Kasumi-1 (cell line): ENCODE results near the gene PTGES2.
"Not testable (repeated sequence)": the region's sequence is repeated elsewhere in the genome, so short reads cannot be mapped to it uniquely, and the experiment has no call there.

ENCODE experiments used
- DNase-seq, 2 experiments: peaks; one replicate each; lab custom pipeline; 2025; lab: John Stamatoyannopoulos, UW

Gene PTGES2

GRCh38 chr9:128136816-128137793 is 9.6 kb upstream of the PTGES2 start:
- DNase-seq = no peak

DNA sequence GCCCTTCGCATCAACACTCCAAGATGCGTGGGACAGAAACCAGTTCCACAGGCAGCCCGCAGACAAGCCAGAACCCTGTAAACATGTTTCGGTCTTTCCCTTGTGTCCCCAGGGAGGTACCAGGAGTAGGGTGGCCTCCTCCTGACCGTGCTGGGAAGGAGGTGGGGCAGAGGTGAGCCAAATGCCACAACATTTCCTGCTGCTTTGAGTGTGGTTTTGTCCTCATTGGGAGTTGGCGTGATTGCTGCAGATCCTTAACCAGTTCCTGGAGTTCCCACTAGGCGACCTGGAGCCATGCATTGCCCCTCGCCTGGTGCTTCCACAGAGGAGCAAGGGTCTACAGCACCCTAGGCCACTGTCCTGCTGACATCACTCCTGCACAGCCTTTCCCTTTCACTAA is 8.0 kb upstream of the PTGES2 start:
- not testable (repeated sequence) for DNase-seq

DNA sequence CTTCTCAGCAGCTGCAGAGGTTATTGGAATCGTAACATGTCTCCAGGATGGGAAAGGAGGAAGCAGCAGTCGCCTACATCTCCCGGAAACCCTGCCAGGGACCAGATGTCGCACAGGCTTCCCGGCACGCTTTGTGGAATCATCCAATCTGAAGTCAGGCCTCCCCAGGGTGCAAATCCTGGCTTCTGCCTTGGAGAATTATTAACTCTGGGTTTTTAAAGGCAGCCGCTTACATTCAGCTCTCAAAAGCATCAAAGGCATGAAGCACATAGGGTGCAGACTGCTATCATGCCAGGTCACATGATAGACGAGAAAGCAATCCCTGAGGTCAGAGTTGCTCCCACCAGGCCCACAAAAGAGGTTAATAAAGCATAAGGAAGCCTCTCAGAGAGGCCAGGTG is 4.6 kb upstream of the PTGES2 start:
- DNase-seq = not testable (repeated sequence)

DNA sequence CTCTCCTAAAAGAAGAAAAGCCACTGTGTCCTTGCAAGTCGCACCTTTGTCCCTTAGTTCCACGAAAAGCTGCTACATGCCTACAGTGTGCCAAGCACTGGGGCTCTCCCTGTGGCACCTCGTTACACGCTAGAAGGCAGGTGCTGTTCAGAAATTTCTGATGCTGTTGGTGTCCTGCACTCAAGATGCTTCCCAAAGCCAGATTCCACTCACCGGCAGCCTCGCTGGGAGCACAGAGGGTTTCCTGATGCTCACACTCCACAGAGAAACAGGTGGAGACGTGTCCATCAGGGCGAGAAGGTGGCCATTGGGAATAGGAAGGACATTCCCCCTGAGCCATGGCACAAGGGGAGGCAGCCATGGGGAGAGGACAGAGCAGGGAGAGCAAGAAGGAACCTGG is 3.8 kb upstream of the PTGES2 start:
- not testable (repeated sequence) for DNase-seq

DNA sequence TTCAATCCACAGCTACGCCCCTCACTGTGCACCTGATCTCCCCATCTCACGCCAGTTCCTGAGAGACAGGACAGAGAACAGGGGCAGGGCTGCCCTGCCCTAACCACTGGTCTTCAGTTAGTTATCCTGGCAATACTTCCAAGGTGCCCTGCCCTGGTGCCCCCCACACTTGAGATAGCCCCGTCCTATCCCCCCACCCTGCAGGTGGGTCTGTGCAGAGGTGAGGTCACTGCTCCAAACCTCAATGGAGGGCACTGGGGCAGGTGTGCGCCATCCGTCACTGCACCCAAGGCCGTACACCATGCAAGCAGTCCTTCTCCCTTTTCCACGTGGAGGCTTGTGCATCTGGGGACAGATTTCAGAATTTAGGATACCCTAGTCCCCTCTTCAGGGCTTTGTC is 3.1 kb upstream of the PTGES2 start:
- DNase-seq = not testable (repeated sequence)

DNA sequence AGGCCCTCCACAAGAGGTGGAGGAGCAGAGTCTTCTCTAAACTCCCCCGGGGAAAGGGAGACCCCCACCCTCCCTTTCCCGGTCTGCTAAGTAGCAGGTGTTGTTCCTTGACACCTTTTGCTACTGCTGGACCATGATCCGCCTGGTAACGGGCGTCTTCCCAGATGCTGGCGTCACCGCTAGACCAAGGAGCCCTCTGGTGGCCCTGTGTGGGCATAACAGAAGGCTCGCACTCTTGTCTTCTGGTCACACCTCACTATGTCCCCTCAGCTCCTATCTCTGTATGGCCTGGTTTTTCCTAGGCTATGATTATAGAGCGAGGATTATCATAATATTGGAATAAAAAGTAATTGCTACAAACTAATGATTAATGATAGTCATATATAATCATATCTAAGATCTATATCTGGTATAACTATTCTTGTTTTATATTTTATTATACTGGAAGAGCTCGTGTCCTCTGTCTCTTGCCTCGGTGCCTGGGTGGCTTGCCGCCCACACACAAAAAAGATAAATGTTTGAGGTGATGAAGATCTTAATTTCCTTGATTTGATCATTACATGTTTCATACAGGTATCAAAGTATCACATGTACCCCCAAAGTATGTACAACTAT is 2.6 kb upstream of the PTGES2 start:
- DNase-seq = not testable (repeated sequence)

DNA sequence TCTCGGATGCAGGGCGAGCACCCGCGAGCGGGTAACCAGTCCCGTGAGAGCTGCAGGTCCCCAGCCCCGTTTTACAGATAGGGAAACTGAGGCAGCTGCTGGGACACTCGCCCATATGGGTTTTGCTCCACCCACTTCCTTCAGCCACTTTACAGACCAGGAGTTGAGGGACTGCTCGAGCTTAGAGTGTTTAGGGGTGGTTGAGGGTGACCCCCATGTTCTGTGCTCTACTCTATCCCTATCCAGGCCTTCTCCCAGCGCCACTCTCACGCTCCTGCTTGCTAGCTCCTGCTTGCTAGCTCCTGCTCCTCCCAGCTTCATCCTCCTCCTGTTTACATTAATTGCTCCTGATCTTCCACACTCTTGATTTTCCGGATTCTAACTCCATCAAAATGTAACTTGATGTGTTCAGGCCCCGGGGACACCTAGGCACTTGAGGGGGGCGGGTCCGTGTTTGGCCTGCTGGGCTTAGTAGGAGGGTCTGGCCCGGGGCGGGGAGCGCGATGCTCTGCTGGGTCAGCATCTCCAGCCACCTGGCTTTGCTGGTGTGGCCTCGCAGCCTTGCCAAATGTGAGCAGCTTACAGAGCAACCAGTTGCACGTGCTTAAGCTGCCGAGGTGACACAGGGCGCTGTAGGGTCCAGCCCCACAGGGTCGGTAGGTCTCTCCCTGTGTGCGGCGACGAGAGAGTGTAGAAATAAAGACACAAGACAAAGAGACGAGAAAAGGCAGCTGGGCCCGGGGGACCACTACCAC is 1.5 kb upstream of the PTGES2 start:
- DNase-seq = no peak

GRCh38 chr9:128127990-128128835 is 684 bp upstream of the PTGES2 start:
- DNase-seq = peak; percentile 76 to 86

- no peak for DNase-seq
These were observed 1.8 kb downstream of the PTGES2 start for GRCh38 chr9:128125580-128126354.

DNA sequence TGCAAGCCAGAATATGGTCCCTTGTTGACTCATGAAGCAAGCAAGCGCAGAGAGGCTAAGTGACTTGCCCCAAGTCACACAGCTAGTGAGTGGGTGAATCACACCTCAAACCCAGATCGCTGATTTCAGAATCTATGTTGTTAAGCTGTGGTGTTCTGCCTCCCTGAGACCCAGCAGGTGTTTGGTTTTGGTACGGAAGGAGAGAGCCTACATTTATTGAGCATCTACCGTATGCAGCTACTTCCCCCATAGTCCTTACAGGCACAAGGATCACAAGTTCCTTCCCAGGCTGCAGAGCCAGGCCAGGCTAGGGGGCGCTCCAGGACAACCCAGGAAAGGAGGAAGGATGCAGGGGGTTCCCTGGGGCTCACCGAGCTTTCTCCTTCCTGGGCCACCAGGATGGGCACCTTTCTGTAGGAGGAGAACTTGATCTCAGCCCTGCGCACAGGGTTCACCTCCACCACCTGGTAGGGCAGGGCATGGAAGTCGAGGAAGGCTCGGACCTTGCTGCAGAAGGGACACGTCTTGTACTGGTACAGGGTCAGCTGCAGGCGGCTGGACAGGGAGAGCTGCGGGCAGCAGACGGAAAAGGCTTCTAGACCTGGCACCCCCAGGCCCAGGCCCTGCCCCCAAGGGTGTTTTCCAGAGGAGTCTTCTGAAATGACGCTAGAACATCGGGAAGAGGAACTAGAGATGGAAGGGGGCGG is 2.5 kb downstream of the PTGES2 start:
- peak; percentile 70 to 78 for DNase-seq

GRCh38 chr9:128124451-128124850 is 3.1 kb downstream of the PTGES2 start:
- DNase-seq = no peak

DNA sequence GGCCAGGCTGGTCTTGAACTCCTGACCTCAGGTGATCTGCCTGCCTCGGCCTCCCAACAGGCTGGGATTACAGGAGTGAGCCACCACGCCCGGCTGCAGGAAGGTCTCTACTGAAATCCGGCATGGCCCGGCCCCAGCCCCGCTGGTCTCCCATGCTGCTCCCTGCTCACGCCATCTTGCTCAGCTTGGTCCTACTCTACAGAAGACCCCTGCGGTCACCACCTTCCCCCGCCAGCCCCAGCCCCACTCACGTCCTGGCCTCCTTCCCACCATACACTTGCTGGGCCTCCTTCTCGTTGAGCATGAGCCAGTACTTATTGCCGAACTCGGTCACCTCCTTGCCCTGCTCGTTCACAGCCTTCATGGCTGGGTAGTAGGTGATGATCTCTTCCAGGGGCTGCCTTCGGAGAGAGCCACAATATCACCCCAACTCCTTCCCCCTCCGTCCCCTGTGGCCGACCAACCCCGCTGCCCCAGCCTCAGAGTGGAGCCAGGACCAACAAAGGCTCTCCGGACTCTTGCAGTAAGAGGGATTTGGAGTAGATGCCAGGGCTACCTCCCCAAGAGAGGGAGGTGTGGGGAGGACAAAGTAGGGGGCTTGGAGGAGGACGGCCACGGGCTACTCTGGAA is 4.0 kb downstream of the PTGES2 start:
- no peak for DNase-seq

- no peak for DNase-seq
These were observed 4.7 kb downstream of the PTGES2 start for GRCh38 chr9:128122809-128123175.

DNA sequence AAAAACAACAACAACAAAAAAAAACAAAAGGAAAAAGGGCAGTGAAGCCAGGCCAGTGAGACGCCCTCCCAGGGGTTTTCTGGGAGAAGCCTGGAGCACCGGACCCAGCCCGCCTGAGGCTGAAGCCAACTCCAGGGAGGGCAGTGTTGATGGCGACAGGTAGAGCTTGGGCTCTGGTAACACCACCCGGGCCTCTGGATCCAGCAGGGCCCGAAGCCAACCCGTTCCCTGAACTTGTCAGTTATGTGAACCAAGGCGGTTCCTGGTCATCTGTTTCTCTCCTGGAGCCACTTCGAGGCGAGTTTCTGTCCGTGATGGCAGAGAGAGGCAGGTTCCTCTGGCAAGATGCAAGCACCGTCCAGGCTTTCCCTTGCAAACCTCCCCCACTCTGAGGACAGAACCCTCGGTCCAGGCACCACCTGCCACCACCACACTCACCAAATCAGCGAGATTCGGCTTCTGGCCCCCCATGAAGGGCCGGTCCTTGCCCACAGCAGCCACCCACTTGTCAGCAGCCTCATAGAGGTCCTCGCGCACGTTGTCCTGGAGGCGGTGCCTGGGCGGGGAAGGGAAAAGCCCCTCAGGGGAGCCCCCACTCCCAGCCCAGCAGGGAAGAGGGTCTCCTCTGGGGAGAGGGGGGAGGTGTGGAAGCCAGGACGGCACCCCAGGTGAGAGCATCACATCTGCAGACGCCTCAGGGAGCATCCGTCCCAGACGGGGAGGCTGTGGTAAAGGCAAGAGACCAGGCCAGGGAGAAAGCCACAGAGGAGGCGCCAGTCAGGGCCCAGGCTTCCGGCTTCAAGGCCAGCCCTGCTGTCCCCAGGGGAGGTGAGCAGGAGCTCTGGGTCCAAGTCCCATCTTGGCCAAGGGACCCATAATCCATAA is 5.4 kb downstream of the PTGES2 start:
- DNase-seq = no peak

DNA sequence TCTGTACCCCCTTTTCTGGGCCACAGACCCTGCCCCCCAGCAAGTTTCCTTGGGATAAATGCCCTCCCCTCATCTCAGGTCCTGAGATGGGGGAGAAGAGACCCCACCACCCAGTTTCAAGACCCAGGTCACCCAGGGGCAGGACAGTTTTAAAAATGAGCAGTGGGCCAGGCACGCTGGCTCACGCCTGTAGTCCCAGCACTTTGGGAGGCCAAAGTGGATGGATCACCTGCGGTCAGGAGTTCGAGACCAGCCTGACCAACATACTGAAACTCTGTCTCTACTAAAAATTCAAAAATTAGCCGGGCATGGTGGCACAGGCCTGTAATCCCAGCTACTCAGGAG is 6.1 kb downstream of the PTGES2 start:
- no peak for DNase-seq

- DNase-seq = no peak
These were observed 6.6 kb downstream of the PTGES2 start for GRCh38 chr9:128120741-128121465.

DNA sequence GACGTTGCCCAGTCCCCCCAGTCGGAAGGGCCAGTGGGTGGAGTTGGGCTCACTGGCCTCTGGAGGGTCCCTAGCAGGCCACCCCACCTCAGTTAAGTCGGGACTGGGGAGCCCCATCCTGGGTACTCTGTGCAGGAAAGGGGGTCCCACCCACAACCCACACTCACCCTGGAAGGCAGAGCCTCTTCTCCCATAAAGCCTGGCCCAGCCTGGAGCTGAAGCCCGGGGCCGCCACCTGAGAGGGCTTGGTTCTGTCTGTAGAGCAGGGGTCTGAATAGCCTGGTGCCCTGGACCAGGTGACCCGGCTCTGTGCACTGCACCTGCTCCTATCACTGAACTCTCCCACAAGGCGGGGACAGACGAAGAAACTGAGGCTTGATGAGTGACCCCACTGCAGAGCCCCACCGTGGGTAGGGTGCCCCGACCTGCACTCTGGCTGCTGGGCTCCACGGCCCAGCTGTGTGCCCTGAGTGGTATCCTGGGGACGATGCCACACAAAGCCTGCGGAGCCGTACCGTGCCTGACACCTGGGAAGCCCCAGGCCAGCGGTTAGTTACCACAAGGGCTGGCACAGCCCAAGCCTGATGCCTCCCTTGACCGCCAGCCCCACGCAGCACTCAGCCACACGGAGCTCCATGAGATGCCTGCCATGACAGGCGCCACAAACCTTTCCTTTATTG is 7.3 kb downstream of the PTGES2 start:
- no peak for DNase-seq
